HEK293 (cell line): Measurements from ENCODE around the gene MARCHF11.

Source experiments
- CTCF ChIA-PET: fragments of 350-600 bp; formaldehyde crosslinking; extraction: SDS; loops from one replicate; lab custom pipeline; 2021; ENCODE audit warnings: antibody characterized with exemption; lab: Yijun Ruan, JAX
- POLR2A ChIA-PET: fragments of 300-600 bp; formaldehyde crosslinking; extraction: SDS; loops from one replicate; lab custom pipeline; 2020; ENCODE audit warnings: antibody characterized with exemption, inconsistent platforms; lab: Yijun Ruan, JAX
- H3K27ac ChIP-seq: fragments of 200-500 bp; sonication (Bioruptor generic); 2 replicates; pipeline ENCODE4 v1.5.1; 2014; ENCODE audit warnings: low read depth, low read length, control low read depth, inconsistent platforms; ENCODE audit errors: extremely low read depth
- H3K36me3 ChIP-seq, 2 experiments: fragments of 200-500 bp in 1 of 2; sonication (Bioruptor generic) in 1 of 2; 1 replicate in 1 of 2; 2 replicates in 1 of 2; pipeline ENCODE4 v1.5.1; 2014 to 2017; ENCODE audit warnings: inconsistent platforms in 2 of 2, low read length in 2 of 2; ENCODE audit not compliant: control insufficient read depth in 2 of 2, insufficient read depth in 1 of 2
- H3K4me1 ChIP-seq: fragments of 200-500 bp; sonication (Bioruptor generic); 2 replicates; pipeline ENCODE4 v1.5.1; 2014; ENCODE audit warnings: mild to moderate bottlenecking, low read length, inconsistent platforms; ENCODE audit not compliant: control insufficient read depth, insufficient read depth
- H3K4me3 ChIP-seq: 2 replicates; pipeline ENCODE4 v1.5.1; 2011; ENCODE audit warnings: low read depth, mild to moderate bottlenecking, control low read depth, low read length, moderate library complexity
- H3K9me3 ChIP-seq: fragments of 200-500 bp; sonication (Bioruptor generic); 2 replicates; pipeline ENCODE4 v1.5.1; 2014; ENCODE audit warnings: low read depth, low read length, inconsistent platforms; ENCODE audit not compliant: control insufficient read depth, insufficient read depth
- CTCF ChIP-seq: fragments of 450-650 bp; formaldehyde crosslinking; IDR thresholded peaks from 2 replicates; pipeline ENCODE4 v1.5.1; 2016; ENCODE audit warnings: missing biosample characterization, missing genetic modification characterization
- GLI2 ChIP-seq: fragments of 450-650 bp; formaldehyde crosslinking; IDR thresholded peaks from 2 replicates; pipeline ENCODE4; 2017; ENCODE audit warnings: missing biosample characterization, missing genetic modification characterization, low read depth, borderline replicate concordance
- PRDM1 ChIP-seq: fragments of 450-650 bp; formaldehyde crosslinking; IDR thresholded peaks from 2 replicates; pipeline ENCODE4; 2016; ENCODE audit warnings: missing biosample characterization, missing genetic modification characterization
- SALL2 ChIP-seq: fragments of 450-650 bp; formaldehyde crosslinking; IDR thresholded peaks from 2 replicates; pipeline ENCODE4 v1.5.0; 2017; ENCODE audit warnings: missing biosample characterization, mild to moderate bottlenecking, missing genetic modification characterization, borderline replicate concordance
- ZBTB48 ChIP-seq: fragments of 450-650 bp; formaldehyde crosslinking; IDR thresholded peaks from 2 replicates; pipeline ENCODE4 v1.5.1; 2016; ENCODE audit warnings: missing biosample characterization, missing genetic modification characterization
- ZFP69B ChIP-seq: fragments of 450-650 bp; formaldehyde crosslinking; IDR thresholded peaks from 2 replicates; pipeline ENCODE4 v1.5.1; 2016; ENCODE audit warnings: missing biosample characterization, missing genetic modification characterization
- ZIC2 ChIP-seq: fragments of 450-650 bp; formaldehyde crosslinking; IDR thresholded peaks from 2 replicates; pipeline ENCODE4 v1.5.1; 2016; ENCODE audit warnings: missing biosample characterization, missing genetic modification characterization
- ZNF10 ChIP-seq: fragments of 450-650 bp; formaldehyde crosslinking; IDR thresholded peaks from 2 replicates; pipeline ENCODE4 v1.5.1; 2017; ENCODE audit warnings: missing biosample characterization, missing genetic modification characterization
- ZNF121 ChIP-seq: fragments of 450-650 bp; formaldehyde crosslinking; IDR thresholded peaks from 2 replicates; pipeline ENCODE4 v1.5.1; 2016; ENCODE audit warnings: missing biosample characterization, missing genetic modification characterization
- ZNF138 ChIP-seq: fragments of 450-650 bp; formaldehyde crosslinking; IDR thresholded peaks from 2 replicates; pipeline ENCODE4 v1.5.1; 2016; ENCODE audit warnings: missing biosample characterization, missing genetic modification characterization, borderline replicate concordance
- ZNF146 ChIP-seq: fragments of 450-650 bp; formaldehyde crosslinking; IDR thresholded peaks from 2 replicates; pipeline ENCODE4 v1.5.1; 2016; ENCODE audit warnings: missing biosample characterization, missing genetic modification characterization
- ZNF16 ChIP-seq: fragments of 450-650 bp; formaldehyde crosslinking; IDR thresholded peaks from 2 replicates; pipeline ENCODE4 v1.5.1; 2016; ENCODE audit warnings: low read depth, missing biosample characterization, missing genetic modification characterization
- ZNF169 ChIP-seq: fragments of 450-650 bp; formaldehyde crosslinking; IDR thresholded peaks from 2 replicates; pipeline ENCODE4 v1.5.1; 2016; ENCODE audit warnings: missing biosample characterization, missing genetic modification characterization
- ZNF223 ChIP-seq: fragments of 450-650 bp; formaldehyde crosslinking; IDR thresholded peaks from 2 replicates; pipeline ENCODE4 v1.5.1; 2016; ENCODE audit warnings: missing biosample characterization, missing genetic modification characterization
- ZNF23 ChIP-seq: fragments of 450-650 bp; formaldehyde crosslinking; IDR thresholded peaks from 2 replicates; pipeline ENCODE4 v1.5.1; 2016; ENCODE audit warnings: missing biosample characterization, missing genetic modification characterization, borderline replicate concordance
- ZNF26 ChIP-seq: fragments of 450-650 bp; formaldehyde crosslinking; IDR thresholded peaks from 2 replicates; pipeline ENCODE4 v1.5.1; 2016; ENCODE audit warnings: missing biosample characterization, missing genetic modification characterization
- ZNF266 ChIP-seq: fragments of 450-650 bp; formaldehyde crosslinking; IDR thresholded peaks from 2 replicates; pipeline ENCODE4 v1.5.1; 2016; ENCODE audit warnings: missing biosample characterization, missing genetic modification characterization, low read depth
- ZNF292 ChIP-seq: fragments of 450-650 bp; formaldehyde crosslinking; IDR thresholded peaks from 2 replicates; pipeline ENCODE4 v1.5.1; 2016; ENCODE audit warnings: low read depth, missing biosample characterization, missing genetic modification characterization, borderline replicate concordance
- ZNF37A ChIP-seq: fragments of 450-650 bp; IDR thresholded peaks from 2 replicates; pipeline ENCODE4 v1.5.1; 2018; ENCODE audit warnings: missing biosample characterization, missing genetic modification characterization
- ZNF521 ChIP-seq: fragments of 450-650 bp; formaldehyde crosslinking; IDR thresholded peaks from 2 replicates; pipeline ENCODE4 v1.5.1; 2017; ENCODE audit warnings: missing biosample characterization, mild to moderate bottlenecking, missing genetic modification characterization
- ZNF529 ChIP-seq: fragments of 450-650 bp; formaldehyde crosslinking; IDR thresholded peaks from 2 replicates; pipeline ENCODE4 v1.5.1; 2017; ENCODE audit warnings: missing genetic modification characterization, missing biosample characterization; ENCODE audit not compliant: insufficient replicate concordance
- ZNF548 ChIP-seq: fragments of 450-650 bp; formaldehyde crosslinking; IDR thresholded peaks from 2 replicates; pipeline ENCODE4 v1.5.1; 2016; ENCODE audit warnings: missing biosample characterization, missing genetic modification characterization
- ZNF549 ChIP-seq: fragments of 450-650 bp; IDR thresholded peaks from 2 replicates; pipeline ENCODE4 v1.5.1; 2018; ENCODE audit warnings: missing biosample characterization, missing genetic modification characterization, mild to moderate bottlenecking, inconsistent platforms, moderate library complexity
- ZNF610 ChIP-seq: fragments of 450-650 bp; formaldehyde crosslinking; IDR thresholded peaks from 2 replicates; pipeline ENCODE4 v1.5.1; 2016; ENCODE audit warnings: missing biosample characterization, missing genetic modification characterization, borderline replicate concordance
- ZNF624 ChIP-seq: fragments of 450-650 bp; formaldehyde crosslinking; IDR thresholded peaks from 2 replicates; pipeline ENCODE4 v1.5.1; 2017; ENCODE audit warnings: missing biosample characterization, missing genetic modification characterization
- ZNF677 ChIP-seq: fragments of 450-650 bp; IDR thresholded peaks from 2 replicates; pipeline ENCODE4 v1.5.0; 2018; ENCODE audit warnings: missing biosample characterization, mild to moderate bottlenecking, missing genetic modification characterization, moderate library complexity
- ZNF830 ChIP-seq: fragments of 450-650 bp; IDR thresholded peaks from 2 replicates; pipeline ENCODE4 v1.5.0; 2018; ENCODE audit warnings: missing biosample characterization, missing genetic modification characterization, low read depth, mild to moderate bottlenecking, moderate library complexity
- ZSCAN16 ChIP-seq: fragments of 450-650 bp; formaldehyde crosslinking; IDR thresholded peaks from 2 replicates; pipeline ENCODE4 v1.5.1; 2016; ENCODE audit warnings: missing biosample characterization, missing genetic modification characterization

MARCHF11 gene

GRCh38 chr5:16048132-16048531 lies 131.5 kb downstream of the MARCHF11 start:
- POLR2A ChIA-PET, result no interaction called here
- Histone ChIP-seq H3K4me1 (no peaks in the 10 kb centered on the region), H3K9me3 (no peaks in the 10 kb centered on the region), H3K4me3 (no peak overlapping the region), H3K36me3 (no peaks in the 10 kb centered on the region), H3K27ac (no peak overlapping the region)
- CTCF ChIA-PET, result interaction anchor here (0.7 to 0.9 kb wide), 2 partner anchors 112 to 1632 kb away, joined by 3 read pairs; no protein-coding TSS in a partner anchor
- TF ChIP-seq GLI2 (no peak), ZNF37A (no peak), ZNF138 (tag by site-specific recombination) (no peak), ZNF610 (tag by site-specific recombination) (no peak)

GRCh38 chr5:16043349-16043965 lies 136.1 kb downstream of the MARCHF11 start:
- TF ChIP-seq ZNF16 (no peak), ZNF548 (no peak), ZNF830 (tag by site-specific recombination) (no peak), ZNF677 (tag by site-specific recombination) (no peak), ZNF549 (no peak), ZIC2 (no peak), ZNF10 (tag by site-specific recombination) (no peak), ZBTB48 (tag by site-specific recombination) (no peak), ZNF169 (tag by site-specific recombination) (no peak), SALL2 (tag by site-specific recombination) (no peak), PRDM1 (tag by site-specific recombination) (no peak), ZNF266 (tag by site-specific recombination) (no peak), ZNF138 (tag by site-specific recombination) (no peak), ZSCAN16 (tag by site-specific recombination) (no peak), ZFP69B (no peak), ZNF292 (tag by site-specific recombination) (no peak), ZNF121 (no peak)
- no peak overlapping the region for H3K4me3 ChIP-seq
- H3K27ac ChIP-seq, result no peak overlapping the region
- H3K36me3 ChIP-seq, result no peaks in the 10 kb centered on the region
- no peaks in the 10 kb centered on the region for H3K9me3 ChIP-seq
- H3K4me1 ChIP-seq, result no peaks in the 10 kb centered on the region
- ChIA-PET POLR2A (no interaction called here), CTCF (interaction anchor here (0.6 kb wide), 2 partner anchors 21 to 805 kb away, joined by 3 to 5 read pairs; no protein-coding TSS in a partner anchor)

- Histone ChIP-seq H3K4me1 (no peaks in the 10 kb centered on the region), H3K4me3 (no peak overlapping the region), H3K36me3 (no peaks in the 10 kb centered on the region), H3K9me3 (no peaks in the 10 kb centered on the region), H3K27ac (no peak overlapping the region)
- CTCF ChIA-PET, result no interaction called here
- TF ChIP-seq ZNF223 (tag by site-specific recombination), result no peak
- TF ChIP-seq CTCF, result no peak
- TF ChIP-seq ZNF23 (tag by site-specific recombination), result no peak
- TF ChIP-seq ZNF146 (tag by site-specific recombination), result no peak
- TF ChIP-seq ZNF26, result no peak
- TF ChIP-seq ZNF624 (tag by site-specific recombination), result no peak
- TF ChIP-seq ZNF529, result no peak
- no peak for TF ChIP-seq ZNF521 (tag by site-specific recombination)
- POLR2A ChIA-PET, result no interaction called here
These were observed 142.3 kb downstream of the MARCHF11 start for GRCh38 chr5:16037121-16037845.
